OCI-LY1 (cell line): ENCODE data around the gene SHISA5.

Experiments used
- H2AFZ ChIP-seq: fragments of 200-600 bp; sonication (generic), shearing (Covaris generic); 2 replicates; pipeline ENCODE4 v1.6.0; 2014; ENCODE audit warnings: antibody characterized with exemption, mild to moderate bottlenecking, low read length
- H3F3A ChIP-seq: fragments of 200-600 bp; sonication (generic), shearing (Covaris generic); 2 replicates; pipeline ENCODE4 v1.6.0; 2014; ENCODE audit warnings: mild to moderate bottlenecking, antibody characterized with exemption, low read length, moderate library complexity; ENCODE audit not compliant: insufficient read depth
- H3K27ac ChIP-seq: fragments of 200-600 bp; sonication (generic); 2 replicates; pipeline ENCODE4 v1.5.1; 2014; ENCODE audit warnings: low read length, mixed run types, mild to moderate bottlenecking, low read depth; ENCODE audit not compliant: poor library complexity, severe bottlenecking
- H3K27me3 ChIP-seq: fragments of 200-600 bp; sonication (generic); 2 replicates; pipeline ENCODE4 v1.6.0; 2014; ENCODE audit warnings: antibody characterized with exemption, mild to moderate bottlenecking, low read length, moderate library complexity; ENCODE audit not compliant: insufficient read depth
- H3K36me3 ChIP-seq: fragments of 200-600 bp; sonication (generic); 2 replicates; pipeline ENCODE4 v1.6.1; 2014; ENCODE audit warnings: mild to moderate bottlenecking, antibody characterized with exemption, low read length, moderate library complexity, mixed read lengths; ENCODE audit not compliant: insufficient read depth
- H3K4me1 ChIP-seq: fragments of 200-600 bp; sonication (generic); 2 replicates; pipeline ENCODE4 v1.5.1; 2014; ENCODE audit warnings: mild to moderate bottlenecking, low read length, moderate library complexity; ENCODE audit not compliant: insufficient read depth, severe bottlenecking
- H3K4me2 ChIP-seq: fragments of 200-600 bp; sonication (generic), shearing (Covaris generic); 2 replicates; pipeline ENCODE4 v1.6.1; 2014; ENCODE audit warnings: low read length
- H3K4me3 ChIP-seq: fragments of 200-600 bp; sonication (generic); 2 replicates; pipeline ENCODE4 v1.5.1; 2014; ENCODE audit warnings: low read length, low read depth, mild to moderate bottlenecking, mixed read lengths; ENCODE audit not compliant: poor library complexity, severe bottlenecking
- H3K79me2 ChIP-seq: fragments of 200-600 bp; shearing (Covaris generic); 2 replicates; pipeline ENCODE4 v1.6.1; 2016; ENCODE audit warnings: mixed run types, low read length, mixed read lengths; ENCODE audit not compliant: insufficient read depth
- H3K9ac ChIP-seq: fragments of 200-600 bp; sonication (generic), shearing (Covaris generic); 2 replicates; pipeline ENCODE4 v1.6.1; 2014; ENCODE audit warnings: mild to moderate bottlenecking, low read length, mixed read lengths
- H3K9me2 ChIP-seq: fragments of 200-600 bp; sonication (generic), shearing (Covaris generic); 2 replicates; pipeline ENCODE4 v1.6.1; 2014; ENCODE audit warnings: low read depth, mild to moderate bottlenecking, low read length, mixed read lengths
- H3K9me3 ChIP-seq: fragments of 200-600 bp; shearing (Covaris generic); 2 replicates; pipeline ENCODE4 v1.6.1; 2014; ENCODE audit warnings: low read length, mixed read lengths
- H4K20me1 ChIP-seq: fragments of 200-600 bp; sonication (generic), shearing (Covaris generic); 2 replicates; pipeline ENCODE4 v1.6.0; 2016; ENCODE audit warnings: mild to moderate bottlenecking, low read length; ENCODE audit not compliant: insufficient read depth
- EZH2 ChIP-seq: fragments of 200-600 bp; sonication (generic), shearing (Covaris generic); IDR thresholded peaks from 2 replicates; pipeline ENCODE4 v1.8.0; 2017; ENCODE audit warnings: borderline replicate concordance, mixed run types, mild to moderate bottlenecking, antibody characterized with exemption, low read length, moderate library complexity, mixed read lengths
- TF ChIP-seq, protein P1 (sequence below): fragments of 200-600 bp; sonication (generic), shearing (Covaris generic); IDR thresholded peaks from 2 replicates; pipeline ENCODE4 v1.5.1; 2017; ENCODE audit warnings: mild to moderate bottlenecking, antibody characterized with exemption, low read length, moderate library complexity, mixed read lengths

SHISA5 gene

DNA sequence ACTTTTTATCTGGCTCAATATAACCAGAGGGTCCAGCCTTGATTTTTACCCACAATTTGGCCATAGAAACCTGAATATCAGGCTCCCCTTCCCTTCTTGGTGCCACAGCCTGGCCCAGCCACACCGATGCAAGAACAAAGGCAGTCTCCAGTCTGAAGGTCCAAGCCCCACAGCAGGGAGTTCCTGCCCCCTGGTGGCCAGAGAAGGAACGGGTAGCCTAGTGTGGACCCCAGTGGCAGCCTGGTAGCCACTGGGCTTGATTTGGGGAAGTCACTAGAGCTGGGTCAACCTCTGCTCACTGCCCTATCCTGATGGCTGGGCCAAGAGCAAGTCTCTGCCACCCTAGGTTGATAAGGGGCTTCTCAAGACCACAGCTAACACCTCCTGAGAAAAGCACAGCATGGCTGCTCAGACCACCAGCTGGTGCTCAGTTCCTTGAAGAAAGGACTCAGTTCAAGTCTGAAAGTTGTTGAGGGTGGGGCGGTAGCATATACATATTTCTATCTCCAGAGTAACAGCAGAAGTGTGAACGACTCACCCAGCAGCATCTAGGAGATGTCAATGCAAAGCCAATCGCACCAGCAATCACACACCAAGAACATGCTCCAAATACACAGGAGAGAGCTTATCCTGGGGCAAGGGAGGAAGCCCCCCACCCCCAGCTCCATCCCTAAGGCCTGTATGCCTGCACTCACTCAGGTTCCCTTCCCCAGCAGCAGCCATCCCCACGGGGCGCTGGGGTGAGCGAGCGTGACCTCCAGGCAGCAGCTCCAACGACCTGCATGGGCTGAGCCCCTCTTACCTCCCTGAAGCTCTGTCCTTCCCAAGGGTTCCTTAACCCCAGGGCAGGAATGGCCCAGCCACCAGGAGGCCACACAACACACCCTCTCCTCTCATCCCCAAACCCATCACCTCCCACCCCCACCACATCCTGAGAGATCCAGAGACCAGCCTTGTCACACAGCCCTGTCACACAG is 45.0 kb upstream of the SHISA5 start:
- no peaks in the 10 kb centered on the region for H3K9me3 ChIP-seq
- H3K4me2 ChIP-seq = no peak overlapping the region
- H2AFZ ChIP-seq = no peak overlapping the region
- no peaks in the 10 kb centered on the region for H3K79me2 ChIP-seq
- no peaks in the 10 kb centered on the region for H3K9me2 ChIP-seq
- peaks cover 21% of the 10 kb centered on the region for H3K4me1 ChIP-seq
- H3K9ac ChIP-seq = no peak overlapping the region
- H3K36me3 ChIP-seq = peaks cover 34% of the 10 kb centered on the region
- H3K27me3 ChIP-seq = no peaks in the 10 kb centered on the region
- H3F3A ChIP-seq = no peaks in the 10 kb centered on the region
- no peaks in the 10 kb centered on the region for H4K20me1 ChIP-seq
- H3K27ac ChIP-seq = no peak overlapping the region
- H3K4me3 ChIP-seq = no peak overlapping the region
- TF ChIP-seq EZH2 = no peak
- TF ChIP-seq, protein P1, sequence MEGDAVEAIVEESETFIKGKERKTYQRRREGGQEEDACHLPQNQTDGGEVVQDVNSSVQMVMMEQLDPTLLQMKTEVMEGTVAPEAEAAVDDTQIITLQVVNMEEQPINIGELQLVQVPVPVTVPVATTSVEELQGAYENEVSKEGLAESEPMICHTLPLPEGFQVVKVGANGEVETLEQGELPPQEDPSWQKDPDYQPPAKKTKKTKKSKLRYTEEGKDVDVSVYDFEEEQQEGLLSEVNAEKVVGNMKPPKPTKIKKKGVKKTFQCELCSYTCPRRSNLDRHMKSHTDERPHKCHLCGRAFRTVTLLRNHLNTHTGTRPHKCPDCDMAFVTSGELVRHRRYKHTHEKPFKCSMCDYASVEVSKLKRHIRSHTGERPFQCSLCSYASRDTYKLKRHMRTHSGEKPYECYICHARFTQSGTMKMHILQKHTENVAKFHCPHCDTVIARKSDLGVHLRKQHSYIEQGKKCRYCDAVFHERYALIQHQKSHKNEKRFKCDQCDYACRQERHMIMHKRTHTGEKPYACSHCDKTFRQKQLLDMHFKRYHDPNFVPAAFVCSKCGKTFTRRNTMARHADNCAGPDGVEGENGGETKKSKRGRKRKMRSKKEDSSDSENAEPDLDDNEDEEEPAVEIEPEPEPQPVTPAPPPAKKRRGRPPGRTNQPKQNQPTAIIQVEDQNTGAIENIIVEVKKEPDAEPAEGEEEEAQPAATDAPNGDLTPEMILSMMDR = peak; percentile 98

DNA sequence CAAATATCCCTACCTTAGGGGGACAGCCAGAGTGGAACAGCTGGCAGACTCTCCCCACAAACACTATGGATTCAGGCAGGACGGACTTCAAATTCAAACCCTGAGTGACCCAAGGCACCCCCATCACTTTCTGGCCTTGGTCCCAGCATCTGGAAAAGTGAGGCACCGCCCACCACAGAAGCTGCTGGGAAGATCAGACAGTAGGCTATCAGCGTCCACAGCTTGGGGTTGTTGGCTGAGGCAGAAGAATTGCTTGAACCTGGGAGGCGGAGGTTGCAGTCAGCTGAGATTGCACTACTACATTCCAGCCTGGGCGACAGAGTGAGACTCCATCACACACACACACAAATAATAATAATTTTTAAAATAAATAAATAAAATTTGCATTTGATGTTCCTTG is 44.2 kb upstream of the SHISA5 start:
- no peaks in the 10 kb centered on the region for H3K9me2 ChIP-seq
- H3K9me3 ChIP-seq = no peaks in the 10 kb centered on the region
- H3K9ac ChIP-seq = no peak overlapping the region
- H3K27ac ChIP-seq = no peak overlapping the region
- no peaks in the 10 kb centered on the region for H3K79me2 ChIP-seq
- peaks cover 32% of the 10 kb centered on the region; the same call in 1 of the 2 replicates for H3K36me3 ChIP-seq
- no peaks in the 10 kb centered on the region for H4K20me1 ChIP-seq
- peaks cover 12% of the 10 kb centered on the region for H3K4me1 ChIP-seq
- no peak overlapping the region for H2AFZ ChIP-seq
- TF ChIP-seq, protein P1 = no peak
- TF ChIP-seq EZH2 = no peak
- H3F3A ChIP-seq = no peaks in the 10 kb centered on the region
- no peak overlapping the region for H3K4me2 ChIP-seq
- H3K27me3 ChIP-seq = no peaks in the 10 kb centered on the region
- H3K4me3 ChIP-seq = no peak overlapping the region

DNA sequence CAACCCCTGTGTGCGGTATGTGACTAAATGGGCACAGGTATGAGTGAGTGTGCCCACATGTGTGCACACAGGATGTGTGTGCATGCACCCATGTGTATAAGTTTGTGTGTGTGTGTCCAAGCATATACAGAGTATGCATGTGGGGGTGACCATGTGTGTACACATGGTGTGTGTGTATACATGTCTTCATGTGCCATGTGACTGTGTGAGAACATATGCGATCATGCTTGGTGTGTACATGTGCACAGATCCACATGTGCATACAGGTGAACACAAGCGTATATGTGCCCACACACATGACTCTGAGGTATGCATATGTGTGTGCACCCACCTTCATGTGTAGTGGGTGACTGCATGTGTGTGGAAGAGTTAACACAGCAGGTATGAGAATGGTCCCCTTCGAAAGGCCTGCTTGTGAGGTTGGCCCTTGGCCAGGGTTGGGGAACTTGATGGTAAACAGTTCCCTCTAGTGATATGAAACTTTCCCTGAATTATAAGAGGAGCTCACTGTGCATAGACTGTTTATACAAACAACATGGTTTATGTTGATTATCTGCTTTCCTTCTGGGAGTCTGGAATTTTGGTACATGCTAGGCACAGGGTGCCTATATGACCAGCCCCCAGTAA is 42.3 kb upstream of the SHISA5 start:
- no peaks in the 10 kb centered on the region for H3K9me2 ChIP-seq
- H3F3A ChIP-seq = no peaks in the 10 kb centered on the region
- no peaks in the 10 kb centered on the region for H3K9me3 ChIP-seq
- H3K4me1 ChIP-seq = no peaks in the 10 kb centered on the region
- H3K4me2 ChIP-seq = no peak overlapping the region
- no peak overlapping the region for H3K27ac ChIP-seq
- H3K4me3 ChIP-seq = no peak overlapping the region
- no peaks in the 10 kb centered on the region for H3K79me2 ChIP-seq
- no peaks in the 10 kb centered on the region for H4K20me1 ChIP-seq
- peaks cover 35% of the 10 kb centered on the region; the same call in 1 of the 2 replicates for H3K36me3 ChIP-seq
- no peak overlapping the region for H3K9ac ChIP-seq
- H3K27me3 ChIP-seq = no peaks in the 10 kb centered on the region
- TF ChIP-seq, protein P1 = no peak
- no peak overlapping the region for H2AFZ ChIP-seq
